Natural killer cell treated with Interleukin-12 subunit alpha and Interleukin-12 subunit beta and Interleukin-15 and Interleukin-18, amount 100 ng/mL, for 72 hours (primary cell): ENCODE data around the gene MCOLN3. TPM values are rescaled to one million over a fixed set of nuclear protein-coding genes. Genes with fewer than 3 reads are reported as not detected.
A peak's percentile ranks its signal among the peaks of the same experiment; 100 is the strongest.

Experiments
- ATAC-seq, 2 donors: fragments of 150-1000 bp; cut with Tn5 transposase in 1 of 2; sonication (Bioruptor Pico), chemical (Tn5 transposase) in 1 of 2; 2 replicates each; pipeline ENCODE4 v1.10.0; 2021
- DNase-seq: peaks from one replicate; pipeline ENCODE4 v3.0.0; 2022; ENCODE audit warnings: low spot score
- H3K27ac Mint-ChIP-seq, 2 donors: 1 replicate in 1 of 2; 2 replicates in 1 of 2; pipeline ENCODE4 v1.8.0; 2022; ENCODE audit warnings: mixed read lengths in 2 of 2, mild to moderate bottlenecking in 1 of 2, moderate library complexity in 1 of 2
- H3K27me3 Mint-ChIP-seq, 2 donors: 1 replicate in 1 of 2; 2 replicates in 1 of 2; pipeline ENCODE4 v1.8.0; 2022; ENCODE audit warnings: mixed read lengths in 2 of 2
- H3K36me3 Mint-ChIP-seq: one replicate; pipeline ENCODE4 v1.8.0; 2022; ENCODE audit warnings: mixed read lengths
- H3K4me1 Mint-ChIP-seq, 2 donors: 1 replicate in 1 of 2; 2 replicates in 1 of 2; pipeline ENCODE4 v1.8.0; 2022; ENCODE audit warnings: low read depth in 2 of 2, mixed read lengths in 2 of 2, mild to moderate bottlenecking in 1 of 2
- H3K4me3 Mint-ChIP-seq: one replicate; pipeline ENCODE4 v1.8.0; 2022; ENCODE audit warnings: mixed read lengths
- H3K9me3 Mint-ChIP-seq: 2 replicates; pipeline ENCODE4 v1.8.0; 2022; ENCODE audit warnings: mixed read lengths
- total RNA-seq, 2 donors: library from RNA; stranded (reverse); gene quantifications; one replicate each; pipeline ENCODE4 v1.2.3, GENCODE V29; 2022

Gene MCOLN3
- total RNA-seq, 2 donors from 2014 or later: 0.31 TPM; not detected in 1

GRCh38 chr1:85062425-85063026, 14.2 kb upstream of the MCOLN3 start:
- no peaks in the 10 kb centered on the region for H3K9me3 Mint-ChIP-seq
- H3K27me3 Mint-ChIP-seq: peaks cover 23 to 31% of the 10 kb centered on the region in 2 donors
- H3K27ac Mint-ChIP-seq: peak overlapping the region in 1 of 2 donors; percentile 65
- DNase-seq: no peak
- H3K36me3 Mint-ChIP-seq: no peaks in the 10 kb centered on the region
- peaks cover 11 to 14% of the 10 kb centered on the region in 2 donors for H3K4me1 Mint-ChIP-seq
- no peak for ATAC-seq
- H3K4me3 Mint-ChIP-seq: peak overlapping the region; percentile 89

- H3K27ac Mint-ChIP-seq: peak overlapping the region in 1 of 2 donors; percentile 65
- peaks cover 11 to 14% of the 10 kb centered on the region in 2 donors for H3K4me1 Mint-ChIP-seq
- no peaks in the 10 kb centered on the region for H3K36me3 Mint-ChIP-seq
- peak overlapping the region; percentile 89 for H3K4me3 Mint-ChIP-seq
- DNase-seq (peak; percentile 83), ATAC-seq (peak; percentile 98 to 100)
- no peaks in the 10 kb centered on the region for H3K9me3 Mint-ChIP-seq
- peaks cover 23 to 27% of the 10 kb centered on the region in 2 donors for H3K27me3 Mint-ChIP-seq
These were observed 13.6 kb upstream of the MCOLN3 start for GRCh38 chr1:85061711-85062424.

- Mint-ChIP-seq H3K27ac (no peak overlapping the region), H3K4me1 (peaks cover 11 to 14% of the 10 kb centered on the region in 2 donors), H3K27me3 (peaks cover 23 to 29% of the 10 kb centered on the region in 2 donors), H3K4me3 (no peak overlapping the region), H3K9me3 (no peaks in the 10 kb centered on the region), H3K36me3 (no peaks in the 10 kb centered on the region)
- DNase-seq: no peak
- ATAC-seq: no peak
These were observed 11.7 kb upstream of the MCOLN3 start for GRCh38 chr1:85060038-85060437.

GRCh38 chr1:85059563-85059962, 11.3 kb upstream of the MCOLN3 start:
- no peak overlapping the region for H3K4me3 Mint-ChIP-seq
- DNase-seq (no peak), ATAC-seq (no peak)
- H3K9me3 Mint-ChIP-seq: no peaks in the 10 kb centered on the region
- no peak overlapping the region for H3K27ac Mint-ChIP-seq
- H3K4me1 Mint-ChIP-seq: peaks cover 11 to 14% of the 10 kb centered on the region in 2 donors
- peaks cover 23 to 31% of the 10 kb centered on the region in 2 donors for H3K27me3 Mint-ChIP-seq
- H3K36me3 Mint-ChIP-seq: no peaks in the 10 kb centered on the region

GRCh38 chr1:85058786-85059185, 10.5 kb upstream of the MCOLN3 start:
- Mint-ChIP-seq H3K4me1 (peaks cover 11 to 14% of the 10 kb centered on the region in 2 donors), H3K4me3 (no peak overlapping the region), H3K27me3 (peaks cover 23 to 31% of the 10 kb centered on the region in 2 donors), H3K9me3 (no peaks in the 10 kb centered on the region), H3K27ac (no peak overlapping the region), H3K36me3 (no peaks in the 10 kb centered on the region)
- DNase-seq (no peak), ATAC-seq (no peak)

GRCh38 chr1:85058311-85058710, 10.0 kb upstream of the MCOLN3 start:
- ATAC-seq: no peak
- Mint-ChIP-seq H3K9me3 (no peaks in the 10 kb centered on the region), H3K27me3 (peaks cover 23 to 28% of the 10 kb centered on the region in 2 donors), H3K36me3 (no peaks in the 10 kb centered on the region), H3K27ac (no peak overlapping the region), H3K4me1 (peaks cover 11 to 14% of the 10 kb centered on the region in 2 donors), H3K4me3 (no peak overlapping the region)
- no peak for DNase-seq

- Mint-ChIP-seq H3K36me3 (no peaks in the 10 kb centered on the region), H3K4me1 (peaks cover 0 to 2% of the 10 kb centered on the region in 2 donors), H3K27ac (no peak overlapping the region), H3K9me3 (no peaks in the 10 kb centered on the region), H3K4me3 (no peak overlapping the region), H3K27me3 (peaks cover 18 to 19% of the 10 kb centered on the region in 2 donors)
- no peak for ATAC-seq
- DNase-seq: no peak
These were observed 6.4 kb upstream of the MCOLN3 start for GRCh38 chr1:85054664-85055063.

- H3K4me1 Mint-ChIP-seq: peaks cover 0 to 5% of the 10 kb centered on the region in 2 donors
- no peaks in the 10 kb centered on the region for H3K9me3 Mint-ChIP-seq
- H3K27me3 Mint-ChIP-seq: peaks cover 24 to 46% of the 10 kb centered on the region in 2 donors
- no peaks in the 10 kb centered on the region for H3K36me3 Mint-ChIP-seq
- DNase-seq (no peak), ATAC-seq (no peak)
- peak overlapping the region; percentile 59 for H3K4me3 Mint-ChIP-seq
- no peak overlapping the region for H3K27ac Mint-ChIP-seq
These were observed 1.5 kb upstream of the MCOLN3 start for GRCh38 chr1:85049735-85050166.

GRCh38 chr1:85047472-85048295, 616 bp downstream of the MCOLN3 start:
- no peaks in the 10 kb centered on the region for H3K36me3 Mint-ChIP-seq
- no peak overlapping the region for H3K27ac Mint-ChIP-seq
- DNase-seq (no peak), ATAC-seq (peak; percentile 66 to 73)
- no peaks in the 10 kb centered on the region for H3K9me3 Mint-ChIP-seq
- H3K4me3 Mint-ChIP-seq: peak overlapping the region; percentile 40
- peaks cover 0 to 5% of the 10 kb centered on the region in 2 donors for H3K4me1 Mint-ChIP-seq
- H3K27me3 Mint-ChIP-seq: peaks cover 28 to 57% of the 10 kb centered on the region in 2 donors

GRCh38 chr1:85047144-85047471, 1.2 kb downstream of the MCOLN3 start:
- H3K27ac Mint-ChIP-seq: no peak overlapping the region
- H3K9me3 Mint-ChIP-seq: no peaks in the 10 kb centered on the region
- peaks cover 32 to 62% of the 10 kb centered on the region in 2 donors for H3K27me3 Mint-ChIP-seq
- H3K4me3 Mint-ChIP-seq: peak overlapping the region; percentile 40
- DNase-seq (no peak), ATAC-seq (no peak)
- H3K36me3 Mint-ChIP-seq: no peaks in the 10 kb centered on the region
- peaks cover 0 to 5% of the 10 kb centered on the region in 2 donors for H3K4me1 Mint-ChIP-seq

- peaks cover 32 to 46% of the 10 kb centered on the region in 2 donors for H3K27me3 Mint-ChIP-seq
- H3K4me1 Mint-ChIP-seq: no peaks in the 10 kb centered on the region
- H3K9me3 Mint-ChIP-seq: no peaks in the 10 kb centered on the region
- ATAC-seq (no peak), DNase-seq (no peak)
- H3K27ac Mint-ChIP-seq: no peak overlapping the region
- no peak overlapping the region for H3K4me3 Mint-ChIP-seq
- H3K36me3 Mint-ChIP-seq: no peaks in the 10 kb centered on the region
These were observed 5.9 kb downstream of the MCOLN3 start for GRCh38 chr1:85042413-85042812.

- DNase-seq (no peak), ATAC-seq (no peak)
- no peaks in the 10 kb centered on the region for H3K36me3 Mint-ChIP-seq
- no peak overlapping the region for H3K4me3 Mint-ChIP-seq
- no peak overlapping the region for H3K27ac Mint-ChIP-seq
- H3K4me1 Mint-ChIP-seq: no peaks in the 10 kb centered on the region
- H3K27me3 Mint-ChIP-seq: peaks cover 30 to 41% of the 10 kb centered on the region in 2 donors
- H3K9me3 Mint-ChIP-seq: no peaks in the 10 kb centered on the region
These were observed 6.5 kb downstream of the MCOLN3 start for GRCh38 chr1:85041793-85042192.

GRCh38 chr1:85033221-85033620, 15.1 kb downstream of the MCOLN3 start:
- no peaks in the 10 kb centered on the region for H3K4me1 Mint-ChIP-seq
- peaks cover 6 to 14% of the 10 kb centered on the region in 2 donors for H3K27me3 Mint-ChIP-seq
- DNase-seq (no peak), ATAC-seq (no peak)
- no peak overlapping the region for H3K4me3 Mint-ChIP-seq
- no peak overlapping the region for H3K27ac Mint-ChIP-seq
- no peaks in the 10 kb centered on the region for H3K36me3 Mint-ChIP-seq
- H3K9me3 Mint-ChIP-seq: no peaks in the 10 kb centered on the region

GRCh38 chr1:85030536-85030935, 17.8 kb downstream of the MCOLN3 start:
- Mint-ChIP-seq H3K9me3 (no peaks in the 10 kb centered on the region), H3K27ac (no peak overlapping the region), H3K4me1 (peaks cover 7 to 9% of the 10 kb centered on the region in 2 donors), H3K4me3 (no peak overlapping the region), H3K36me3 (no peaks in the 10 kb centered on the region), H3K27me3 (peaks cover 4 to 6% of the 10 kb centered on the region in 2 donors)
- DNase-seq (no peak), ATAC-seq (no peak)
